K562 (cell line): ENCODE measurements around the gene IGIP. TPM values are rescaled to one million over a fixed set of nuclear protein-coding genes. Genes with fewer than 3 reads are reported as not detected.

ENCODE experiments used
- ATF7 ChIP-seq: fragments of 450-650 bp; IDR thresholded peaks from 2 replicates; pipeline ENCODE4 v1.7.1; 2014; ENCODE audit warnings: mild to moderate bottlenecking, moderate library complexity
- CC2D1A ChIP-seq: fragments of 450-650 bp; IDR thresholded peaks from 2 replicates; pipeline ENCODE4 v1.6.1; 2017; ENCODE audit warnings: mild to moderate bottlenecking
- E2F3 ChIP-seq: fragments of 250-450 bp; sonication (Bioruptor Pico); IDR thresholded peaks from 2 replicates; pipeline ENCODE4 v1.4.0; 2020; ENCODE audit warnings: mild to moderate bottlenecking
- ESRRB ChIP-seq: fragments of 250-450 bp; sonication (Bioruptor Pico); IDR thresholded peaks from 2 replicates; pipeline ENCODE4 v1.5.0; 2020; ENCODE audit warnings: mild to moderate bottlenecking, moderate library complexity, borderline replicate concordance
- ETV1 ChIP-seq: fragments of 450-650 bp; conservative IDR thresholded peaks from 2 replicates; pipeline ENCODE4 v1.6.1; 2016; ENCODE audit warnings: missing genetic modification characterization, control low read depth, low read depth, missing compliant biosample characterization
- ETV6 ChIP-seq, 3 experiments: fragments of 150-350 bp in 1 of 3; sonication (generic) in 1 of 3; formaldehyde crosslinking in 1 of 3; IDR thresholded peaks; 2 replicates each; pipeline versions ENCODE4 v1.6.1 to v1.8.0; 2014 to 2022; ENCODE audit warnings: borderline replicate concordance in 2 of 3, low read depth in 2 of 3, antibody characterized with exemption in 1 of 3, low read length in 1 of 3, mild to moderate bottlenecking in 1 of 3, missing genetic modification reagents in 1 of 3
- EWSR1 ChIP-seq: fragments of 450-650 bp; IDR thresholded peaks from 2 replicates; pipeline ENCODE4 v1.6.1; 2018; ENCODE audit warnings: borderline replicate concordance, mild to moderate bottlenecking, low read depth, moderate library complexity; ENCODE audit not compliant: partially characterized antibody
- FOXA3 ChIP-seq, 2 experiments: fragments of 450-650 bp in 1 of 2; sonication (generic) in 1 of 2; formaldehyde crosslinking; IDR thresholded peaks in 1 of 2; conservative IDR thresholded peaks in 1 of 2; 2 replicates each; pipeline versions ENCODE4 v1.4.0 to v1.8.0; 2020 to 2022; ENCODE audit warnings: mild to moderate bottlenecking in 2 of 2, missing genetic modification reagents in 1 of 2
- FOXJ2 ChIP-seq: fragments of 200-800 bp; sonication (Bioruptor generic); IDR thresholded peaks from 2 replicates; pipeline ENCODE4 v1.6.1; 2016; ENCODE audit warnings: missing genetic modification characterization, missing compliant biosample characterization
- GTF2F1 ChIP-seq: IDR thresholded peaks from 2 replicates; pipeline ENCODE4 v1.6.1; 2011; ENCODE audit warnings: low read depth, low read length, improper control_type of control experiment
- HDGF ChIP-seq: fragments of 450-650 bp; IDR thresholded peaks from 2 replicates; pipeline ENCODE4 v1.6.1; 2016
- L3MBTL2 ChIP-seq: fragments of 450-650 bp; IDR thresholded peaks from 2 replicates; pipeline ENCODE4 v1.6.1; 2016; ENCODE audit warnings: mild to moderate bottlenecking, moderate library complexity
- MTA3 ChIP-seq: fragments of 450-650 bp; formaldehyde crosslinking; IDR thresholded peaks from 2 replicates; pipeline ENCODE4 v1.6.1; 2017; ENCODE audit warnings: mild to moderate bottlenecking, borderline replicate concordance
- PHB2 ChIP-seq: fragments of 450-650 bp; IDR thresholded peaks from 2 replicates; pipeline ENCODE4 v1.6.1; 2017; ENCODE audit warnings: low read depth
- POLR2A ChIP-seq: fragments of 450-650 bp; conservative IDR thresholded peaks from 2 replicates; pipeline ENCODE4 v1.6.1; 2016
- PTTG1 ChIP-seq: fragments of 450-650 bp; IDR thresholded peaks from 2 replicates; pipeline ENCODE4 v1.6.1; 2016; ENCODE audit warnings: low read depth, mild to moderate bottlenecking, missing genetic modification characterization, missing compliant biosample characterization
- RBBP5 ChIP-seq: fragments of 200-600 bp; sonication (generic); IDR thresholded peaks from 2 replicates; pipeline ENCODE4 v1.6.1; 2012; ENCODE audit warnings: borderline replicate concordance, mild to moderate bottlenecking, low read length, control low read depth, inconsistent platforms; ENCODE audit not compliant: insufficient read depth, poor library complexity, severe bottlenecking
- RFX1 ChIP-seq: fragments of 450-650 bp; IDR thresholded peaks from 2 replicates; pipeline ENCODE4 v1.6.1; 2016; ENCODE audit warnings: mild to moderate bottlenecking, moderate library complexity
- TOE1 ChIP-seq, 2 experiments: fragments of 450-650 bp in 1 of 2; sonication (generic) in 1 of 2; formaldehyde crosslinking in 1 of 2; IDR thresholded peaks; 2 replicates each; pipeline versions ENCODE4 v1.7.1 to v1.8.0; 2016 to 2022; ENCODE audit warnings: borderline replicate concordance in 2 of 2, mild to moderate bottlenecking in 2 of 2, antibody characterized with exemption in 1 of 2, inconsistent platforms in 1 of 2, low read depth in 1 of 2, missing genetic modification reagents in 1 of 2, moderate library complexity in 1 of 2
- ZKSCAN8 ChIP-seq: fragments of 200-800 bp; sonication (Bioruptor generic); IDR thresholded peaks from 2 replicates; pipeline ENCODE4 v1.6.1; 2016; ENCODE audit warnings: missing genetic modification characterization, missing compliant biosample characterization
- ZNF121 ChIP-seq: sonication (generic); formaldehyde crosslinking; conservative IDR thresholded peaks from 2 replicates; pipeline ENCODE4 v1.8.0; 2022; ENCODE audit warnings: missing genetic modification reagents
- ZNF707 ChIP-seq: fragments of 250-450 bp; sonication (Bioruptor Pico); conservative IDR thresholded peaks from 2 replicates; pipeline ENCODE4 v1.8.0; 2022; ENCODE audit warnings: inconsistent platforms, mild to moderate bottlenecking, moderate library complexity
- ZNF778 ChIP-seq: fragments of 450-650 bp; formaldehyde crosslinking; IDR thresholded peaks from 2 replicates; pipeline ENCODE4 v1.4.0; 2020; ENCODE audit warnings: mild to moderate bottlenecking, moderate library complexity
- polyA plus RNA-seq, 8 experiments: library from polyadenylated mRNA; depleted of rRNA in 4 of 8; stranded (reverse) in 5 of 8; unstranded in 3 of 8; fragments of >200 nt; fragmentation: Nextera tagmentation in 2 of 8; fragmentation: Illumina TruSeq in 1 of 8; extraction: Ambion mirVana in 2 of 8; extraction: Trizol in 1 of 8; gene quantifications; 2 replicates each; pipeline versions ENCODE4 v1.2.1 to v1.2.3, GENCODE V29; 2011 to 2014; ENCODE audit warnings: inconsistent platforms in 1 of 8, missing spikeins in 1 of 8
- total RNA-seq, 7 experiments: library from RNA; depleted of rRNA in 6 of 7; stranded (reverse); fragments of >200 nt in 6 of 7; fragmentation: Illumina TruSeq in 2 of 7; extraction: Trizol in 2 of 7; gene quantifications; 2 replicates each; pipeline versions ENCODE4 v1.2.1 to v1.2.3, GENCODE V29; 2011 to 2021; ENCODE audit warnings: low replicate concordance in 1 of 7
- TF ChIP-seq, protein P1 (sequence below), 2 experiments: fragments of 450-650 bp in 1 of 2; sonication (generic) in 1 of 2; formaldehyde crosslinking in 1 of 2; IDR thresholded peaks in 1 of 2; conservative IDR thresholded peaks in 1 of 2; 2 replicates each; pipeline versions ENCODE4 v1.6.1 to v1.8.1; 2016 to 2023; ENCODE audit warnings: mild to moderate bottlenecking in 2 of 2, moderate library complexity in 2 of 2, inconsistent platforms in 1 of 2, missing genetic modification reagents in 1 of 2
- TF ChIP-seq, protein P2 (sequence below): fragments of 450-650 bp; IDR thresholded peaks from 2 replicates; pipeline ENCODE4 v1.6.1; 2016; ENCODE audit warnings: missing biosample characterization, missing genetic modification characterization
- TF ChIP-seq, protein P3 (sequence below): fragments of 450-650 bp; IDR thresholded peaks from 2 replicates; pipeline ENCODE4 v1.6.1; 2016

The IGIP gene
- total and polyA plus RNA-seq, 9 of the 15 experiments (the other 6 are each of a cell fraction or from before 2014, with no cell fraction given): 0.52 to 1.6 (median 1.2) TPM

DNA sequence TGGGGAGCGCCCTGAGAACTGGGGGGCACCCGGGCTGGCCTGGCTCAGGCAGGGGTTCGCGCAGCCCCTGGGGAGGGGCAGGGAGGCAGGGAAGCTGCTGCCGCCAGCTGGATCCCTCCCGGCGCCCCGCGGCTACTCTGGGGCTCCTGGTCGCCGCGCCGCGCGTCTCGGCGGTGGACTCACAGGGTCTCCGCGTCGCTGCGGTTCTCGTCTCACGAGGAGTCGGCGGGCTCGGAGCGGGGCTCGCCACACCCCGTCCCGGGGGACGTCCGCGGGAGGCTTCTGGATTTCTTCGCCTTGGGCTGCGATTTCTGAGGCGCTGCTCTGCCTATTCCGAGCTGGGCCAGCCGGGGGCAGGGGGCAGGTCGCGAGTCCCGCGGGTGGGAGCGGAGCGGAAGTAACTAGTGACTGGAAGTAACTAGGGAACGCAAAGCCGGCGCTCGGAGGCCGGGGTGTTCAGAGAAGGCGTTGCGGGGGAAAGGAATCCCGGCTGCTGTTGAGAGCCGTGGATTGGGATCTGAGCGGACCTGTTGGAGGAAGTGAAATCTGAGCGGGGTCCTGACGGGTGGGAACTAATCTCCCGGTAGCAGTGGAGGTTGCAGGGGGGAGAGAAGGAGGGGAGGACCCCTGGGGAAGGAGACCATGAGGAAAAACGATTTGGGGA lies 49.8 kb downstream of the IGIP start (continued):
- TF ChIP-seq, protein P1, sequence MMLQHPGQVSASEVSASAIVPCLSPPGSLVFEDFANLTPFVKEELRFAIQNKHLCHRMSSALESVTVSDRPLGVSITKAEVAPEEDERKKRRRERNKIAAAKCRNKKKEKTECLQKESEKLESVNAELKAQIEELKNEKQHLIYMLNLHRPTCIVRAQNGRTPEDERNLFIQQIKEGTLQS (IDR thresholded peaks at IDR 0.05): no peak
- TF ChIP-seq, protein P1 (CRISPR knock-in tag; conservative IDR thresholded peaks at IDR 0.05): no peak
- TF ChIP-seq ZNF778 (no peak), POLR2A (peak; percentile 52), L3MBTL2 (no peak), GTF2F1 (0 out of 2 replicates have a peak, but pooled peaks have one; percentile 26), RBBP5 (peak; percentile 56), ETV1 (tag) (peak; percentile 98), RFX1 (no peak), ZNF121 (no peak), ETV6 (IDR thresholded peaks at IDR 0.05; ENCODE audit: borderline replicate concordance in 1 of 2, low read depth in 2 of 2, low read length in 1 of 2) (peak in 1 of 2 experiments; percentile 74; a peak in 2 of 4 replicates), ETV6 (CRISPR knock-in tag; IDR thresholded peaks at IDR 0.05; ENCODE audit: borderline replicate concordance) (no peak), HDGF (no peak), ZKSCAN8 (CRISPR knock-in tag) (no peak), PTTG1 (tag) (no peak), TOE1 (IDR thresholded peaks at IDR 0.05; ENCODE audit: borderline replicate concordance) (peak; percentile 43; the same call in 1 of the 2 replicates), TOE1 (CRISPR knock-in tag; IDR thresholded peaks at IDR 0.05; ENCODE audit: borderline replicate concordance, low read depth) (no peak), PHB2 (peak; percentile 45; the same call in 1 of the 2 replicates), E2F3 (CRISPR knock-in tag) (no peak), FOXJ2 (tag) (no peak), ESRRB (CRISPR knock-in tag) (no peak), FOXA3 (CRISPR knock-in tag; conservative IDR thresholded peaks at IDR 0.05 in 1 of 2, IDR thresholded peaks at IDR 0.05 in 1 of 2) (0 out of 4 replicates have a peak, but pooled peaks of 1 of the 2 experiments have one; percentile 31), ATF7 (no peak), EWSR1 (no peak), CC2D1A (peak; percentile 76), ZNF707 (CRISPR knock-in tag) (no peak), MTA3 (no peak)
- TF ChIP-seq, protein P2, sequence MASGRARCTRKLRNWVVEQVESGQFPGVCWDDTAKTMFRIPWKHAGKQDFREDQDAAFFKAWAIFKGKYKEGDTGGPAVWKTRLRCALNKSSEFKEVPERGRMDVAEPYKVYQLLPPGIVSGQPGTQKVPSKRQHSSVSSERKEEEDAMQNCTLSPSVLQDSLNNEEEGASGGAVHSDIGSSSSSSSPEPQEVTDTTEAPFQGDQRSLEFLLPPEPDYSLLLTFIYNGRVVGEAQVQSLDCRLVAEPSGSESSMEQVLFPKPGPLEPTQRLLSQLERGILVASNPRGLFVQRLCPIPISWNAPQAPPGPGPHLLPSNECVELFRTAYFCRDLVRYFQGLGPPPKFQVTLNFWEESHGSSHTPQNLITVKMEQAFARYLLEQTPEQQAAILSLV (tag): no peak
- TF ChIP-seq, protein P3, sequence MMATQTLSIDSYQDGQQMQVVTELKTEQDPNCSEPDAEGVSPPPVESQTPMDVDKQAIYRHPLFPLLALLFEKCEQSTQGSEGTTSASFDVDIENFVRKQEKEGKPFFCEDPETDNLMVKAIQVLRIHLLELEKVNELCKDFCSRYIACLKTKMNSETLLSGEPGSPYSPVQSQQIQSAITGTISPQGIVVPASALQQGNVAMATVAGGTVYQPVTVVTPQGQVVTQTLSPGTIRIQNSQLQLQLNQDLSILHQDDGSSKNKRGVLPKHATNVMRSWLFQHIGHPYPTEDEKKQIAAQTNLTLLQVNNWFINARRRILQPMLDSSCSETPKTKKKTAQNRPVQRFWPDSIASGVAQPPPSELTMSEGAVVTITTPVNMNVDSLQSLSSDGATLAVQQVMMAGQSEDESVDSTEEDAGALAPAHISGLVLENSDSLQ: no peak
